HepG2 (cell line): ENCODE measurements around the gene EVL. TPM values are rescaled to one million over a fixed set of nuclear protein-coding genes. Genes with fewer than 3 reads are reported as not detected.
A peak's percentile ranks its signal among the peaks of the same experiment; 100 is the strongest.

Experiments used
- AGO2 ChIP-seq: fragments of 200-400 bp; formaldehyde crosslinking; optimal IDR thresholded peaks from 2 replicates; pipeline ENCODE3; 2017; ENCODE audit warnings: mild to moderate bottlenecking, low read depth, low read length, moderate library complexity
- CREB1 ChIP-seq, 2 experiments: fragments of 450-650 bp in 1 of 2; IDR thresholded peaks; 2 replicates each; pipeline ENCODE4 v1.6.1; 2016 to 2017; ENCODE audit warnings: control low read depth in 1 of 2, mild to moderate bottlenecking in 1 of 2, missing compliant biosample characterization in 1 of 2, missing genetic modification characterization in 1 of 2
- CREM ChIP-seq, 2 experiments: sonication (generic) in 1 of 2; formaldehyde crosslinking in 1 of 2; IDR thresholded peaks; 2 replicates each; pipeline versions ENCODE4 v1.4.0 to v1.6.1; 2016 to 2020; ENCODE audit warnings: antibody characterized with exemption in 1 of 2, mild to moderate bottlenecking in 1 of 2, missing genetic modification reagents in 1 of 2
- DNMT3B ChIP-seq: conservative IDR thresholded peaks from 2 replicates; pipeline ENCODE4 v1.6.1; 2016; ENCODE audit warnings: missing biosample characterization, control low read depth
- ETV5 ChIP-seq: IDR thresholded peaks from 2 replicates; pipeline ENCODE4 v1.6.1; 2018; ENCODE audit warnings: missing biosample characterization, missing genetic modification reagents, inconsistent platforms, borderline replicate concordance
- GPN1 ChIP-seq: sonication (generic); formaldehyde crosslinking; IDR thresholded peaks from 2 replicates; pipeline ENCODE4 v1.5.1; 2020; ENCODE audit warnings: missing genetic modification reagents, borderline replicate concordance
- HNF4G ChIP-seq, 2 experiments: sonication (generic) in 1 of 2; formaldehyde crosslinking in 1 of 2; IDR thresholded peaks; 2 replicates each; pipeline versions ENCODE4 v1.4.0 to v1.6.1; 2011 to 2020; ENCODE audit warnings: borderline replicate concordance in 2 of 2, low read depth in 2 of 2, mild to moderate bottlenecking in 2 of 2, low read length in 1 of 2, missing genetic modification reagents in 1 of 2, moderate library complexity in 1 of 2
- HNRNPL ChIP-seq: fragments of 200-400 bp; formaldehyde crosslinking; IDR thresholded peaks from 2 replicates; pipeline ENCODE4 v1.6.1; 2017; ENCODE audit warnings: mild to moderate bottlenecking, low read depth, low read length
- HOXA5 ChIP-seq: sonication (generic); formaldehyde crosslinking; IDR thresholded peaks from 2 replicates; pipeline ENCODE4 v1.4.0; 2020; ENCODE audit warnings: missing genetic modification reagents
- JUN ChIP-seq: sonication (generic); formaldehyde crosslinking; IDR thresholded peaks from 2 replicates; pipeline ENCODE4 v1.4.0; 2020; ENCODE audit warnings: mild to moderate bottlenecking, missing genetic modification reagents
- MAFG ChIP-seq: sonication (generic); formaldehyde crosslinking; IDR thresholded peaks from 2 replicates; pipeline ENCODE4 v1.5.1; 2020; ENCODE audit warnings: mild to moderate bottlenecking, missing genetic modification reagents
- MATR3 ChIP-seq: sonication (generic); formaldehyde crosslinking; IDR thresholded peaks from 2 replicates; pipeline ENCODE4 v1.4.0; 2020; ENCODE audit warnings: missing genetic modification reagents
- NFE2L2 ChIP-seq: fragments of 150-350 bp; IDR thresholded peaks from 2 replicates; pipeline ENCODE4 v1.6.1; 2014; ENCODE audit warnings: low read length
- POLR2AphosphoS2 ChIP-seq: IDR thresholded peaks from 2 replicates; pipeline ENCODE4 v1.6.1; 2011; ENCODE audit warnings: low read depth, low read length, improper control_type of control experiment
- PRMT3 ChIP-seq: sonication (generic); formaldehyde crosslinking; IDR thresholded peaks from 2 replicates; pipeline ENCODE4 v1.8.1; 2022; ENCODE audit warnings: low read depth, mild to moderate bottlenecking, moderate library complexity, missing genetic modification reagents, borderline replicate concordance
- RFXAP ChIP-seq: sonication (generic); formaldehyde crosslinking; IDR thresholded peaks from 2 replicates; pipeline ENCODE4 v1.4.0; 2020; ENCODE audit warnings: missing genetic modification reagents, borderline replicate concordance
- TERF1 ChIP-seq: sonication (generic); formaldehyde crosslinking; IDR thresholded peaks from 2 replicates; pipeline ENCODE4 v1.8.0; 2022; ENCODE audit warnings: mild to moderate bottlenecking, missing genetic modification reagents, moderate library complexity
- U2AF1 ChIP-seq: fragments of 200-400 bp; formaldehyde crosslinking; optimal IDR thresholded peaks from 2 replicates; pipeline ENCODE3; 2017; ENCODE audit warnings: mild to moderate bottlenecking, low read depth, low read length
- ZNF205 ChIP-seq: IDR thresholded peaks from 2 replicates; pipeline ENCODE4 v1.6.1; 2018; ENCODE audit warnings: missing biosample characterization, missing genetic modification reagents
- ZNF275 ChIP-seq: sonication (generic); formaldehyde crosslinking; IDR thresholded peaks from 2 replicates; pipeline ENCODE4 v1.8.0; 2022; ENCODE audit warnings: missing genetic modification reagents, mild to moderate bottlenecking, inconsistent platforms, borderline replicate concordance
- ZNF552 ChIP-seq: sonication (generic); formaldehyde crosslinking; IDR thresholded peaks from 2 replicates; pipeline ENCODE4 v1.9.0; 2022; ENCODE audit warnings: missing genetic modification reagents, mild to moderate bottlenecking, borderline replicate concordance
- ZNF569 ChIP-seq: sonication (generic); formaldehyde crosslinking; IDR thresholded peaks from 2 replicates; pipeline ENCODE4 v1.5.0; 2020; ENCODE audit warnings: mild to moderate bottlenecking, missing genetic modification reagents, moderate library complexity, borderline replicate concordance
- ZNF615 ChIP-seq: sonication (generic); formaldehyde crosslinking; IDR thresholded peaks from 2 replicates; pipeline ENCODE4 v1.5.0; 2020; ENCODE audit warnings: mild to moderate bottlenecking, missing genetic modification reagents, borderline replicate concordance
- ZNF775 ChIP-seq: sonication (generic); formaldehyde crosslinking; IDR thresholded peaks from 2 replicates; pipeline ENCODE4 v1.4.0; 2020; ENCODE audit warnings: missing genetic modification reagents, mild to moderate bottlenecking, moderate library complexity, borderline replicate concordance
- ZSCAN5A ChIP-seq: sonication (generic); formaldehyde crosslinking; IDR thresholded peaks from 2 replicates; pipeline ENCODE4 v1.8.0; 2022; ENCODE audit warnings: mild to moderate bottlenecking, missing genetic modification reagents, borderline replicate concordance
- polyA plus RNA-seq, 8 experiments: library from polyadenylated mRNA; depleted of rRNA in 3 of 8; stranded (reverse) in 7 of 8; unstranded in 1 of 8; fragments of >200 nt; fragmentation: Illumina TruSeq in 4 of 8; extraction: Trizol in 4 of 8; gene quantifications; 2 replicates each; pipeline versions ENCODE4 v1.2.1 to v1.2.3, GENCODE V29; 2011 to 2016; ENCODE audit warnings: low read depth in 4 of 8, missing spikeins in 1 of 8, mixed read lengths in 1 of 8; ENCODE audit not compliant: insufficient read depth in 1 of 8
- total RNA-seq, 5 experiments: library from RNA; depleted of rRNA; stranded (reverse); fragments of >200 nt; fragmentation: Illumina TruSeq; extraction: Trizol; gene quantifications; 2 replicates each; pipeline ENCODE4 v1.2.3, GENCODE V29; 2016; ENCODE audit warnings: low read depth in 1 of 5

Gene EVL
- total and polyA plus RNA-seq, 2 of the 13 experiments (the other 11 are each of a cell fraction or from before 2014, with no cell fraction given), result 15.1 to 31.2 TPM

- TF ChIP-seq POLR2AphosphoS2 (no peak), HOXA5 (peak; percentile 93; the same call in 1 of the 2 replicates), PRMT3 (CRISPR knock-in tag) (no peak), MAFG (no peak), GPN1 (CRISPR knock-in tag) (no peak), ZNF775 (0 out of 2 replicates have a peak, but pooled peaks have one; percentile 29), ZNF275 (CRISPR knock-in tag) (peak; percentile 81; the same call in 1 of the 2 replicates), CREM (IDR thresholded peaks at IDR 0.05) (peak; percentile 24; the same call in 1 of the 2 replicates), CREM (CRISPR knock-in tag; IDR thresholded peaks at IDR 0.05) (no peak), TERF1 (CRISPR knock-in tag) (no peak), ZNF552 (CRISPR knock-in tag) (peak; percentile 83; the same call in 1 of the 2 replicates), ZSCAN5A (peak; percentile 67; the same call in 1 of the 2 replicates), U2AF1 (no peak), HNRNPL (0 out of 2 replicates have a peak, but pooled peaks have one; percentile 53), ETV5 (CRISPR knock-in tag) (peak; percentile 82), HNF4G (IDR thresholded peaks at IDR 0.05; ENCODE audit: borderline replicate concordance, low read depth, low read length) (peak; percentile 75), HNF4G (CRISPR knock-in tag; IDR thresholded peaks at IDR 0.05; ENCODE audit: borderline replicate concordance, low read depth) (peak; percentile 83; the same call in 1 of the 2 replicates), JUN (0 out of 2 replicates have a peak, but pooled peaks have one; percentile 15), DNMT3B (CRISPR knock-in tag) (no peak), CREB1 (IDR thresholded peaks at IDR 0.05) (peak; percentile 68), CREB1 (CRISPR knock-in tag; IDR thresholded peaks at IDR 0.05) (peak; percentile 39; the same call in 1 of the 2 replicates), RFXAP (CRISPR knock-in tag) (peak; percentile 95), ZNF615 (CRISPR knock-in tag) (no peak), ZNF205 (peak; percentile 87), AGO2 (peak; percentile 31), ZNF569 (CRISPR knock-in tag) (0 out of 2 replicates have a peak, but pooled peaks have one; percentile 50), NFE2L2 (no peak), MATR3 (no peak)
Measured at GRCh38 chr14:100192672-100193416, 127.6 kb downstream of the EVL start (continued).
